GM18907 (cell line): ENCODE results near the gene TAPBPL.
A peak's percentile ranks its signal among the peaks of the same experiment; 100 is the strongest.

Source experiments
- ATAC-seq: cut with Tn5 transposase; IDR thresholded peaks from one replicate; pipeline ENCODE4 v1.9.1; 2021; ENCODE audit warnings: mild to moderate bottlenecking, moderate library complexity; ENCODE audit not compliant: unreplicated experiment

Gene TAPBPL

DNA sequence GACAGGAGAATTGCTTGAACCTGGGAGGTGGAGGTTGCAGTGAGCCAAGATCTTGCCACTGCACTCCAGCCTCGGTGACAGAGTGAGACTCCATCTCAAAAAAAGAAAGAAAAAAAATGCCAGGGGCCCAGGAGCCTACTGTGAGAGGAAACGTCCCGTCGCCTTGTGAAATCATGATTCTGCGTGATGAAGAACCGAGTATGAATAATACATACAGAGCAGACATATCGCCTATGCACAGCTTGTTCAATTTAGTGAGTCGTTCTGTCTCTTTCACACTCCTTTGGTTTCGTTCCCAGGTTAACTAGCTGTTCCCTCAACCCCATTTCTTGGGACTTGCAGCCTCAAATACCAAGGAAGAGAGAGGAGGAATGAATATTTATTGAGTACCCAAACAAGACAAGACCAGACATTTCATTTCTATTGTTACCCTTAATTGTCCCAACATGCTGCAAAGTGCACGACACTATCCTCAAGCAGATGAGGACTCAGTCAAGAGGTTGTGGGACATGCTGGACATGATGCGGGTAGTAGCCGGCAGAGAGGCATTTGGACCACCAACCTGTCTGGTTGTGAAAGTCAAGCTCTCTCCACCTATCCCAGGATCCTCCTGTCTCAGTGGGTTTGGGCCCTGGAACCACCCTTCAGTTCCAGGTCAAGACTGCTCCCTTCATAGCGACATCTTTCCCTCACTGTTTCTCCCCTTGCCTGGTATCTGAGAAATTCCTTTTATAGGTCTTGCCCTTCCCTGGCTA lies 15.7 kb upstream of the TAPBPL start:
- ATAC-seq, result no peak

DNA sequence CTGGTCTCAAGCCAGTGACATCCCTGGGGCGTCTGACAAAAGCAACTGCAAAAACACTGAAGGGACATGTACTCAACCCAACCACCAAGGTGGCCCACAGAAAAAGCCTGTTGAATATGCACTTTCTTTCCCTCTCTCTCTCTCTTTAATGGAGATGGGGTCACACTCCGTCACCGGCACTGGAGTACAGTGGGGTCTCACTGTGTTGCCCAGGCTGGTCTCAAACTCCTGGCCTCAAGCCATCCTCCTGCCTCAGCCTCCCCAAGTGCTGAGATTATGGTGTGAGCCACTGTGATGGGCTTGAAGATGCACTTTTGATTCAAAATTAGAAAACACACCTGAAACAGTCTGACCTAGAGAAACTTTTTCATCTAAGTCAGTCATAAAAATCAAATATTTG lies 14.3 kb upstream of the TAPBPL start:
- no peak for ATAC-seq

DNA sequence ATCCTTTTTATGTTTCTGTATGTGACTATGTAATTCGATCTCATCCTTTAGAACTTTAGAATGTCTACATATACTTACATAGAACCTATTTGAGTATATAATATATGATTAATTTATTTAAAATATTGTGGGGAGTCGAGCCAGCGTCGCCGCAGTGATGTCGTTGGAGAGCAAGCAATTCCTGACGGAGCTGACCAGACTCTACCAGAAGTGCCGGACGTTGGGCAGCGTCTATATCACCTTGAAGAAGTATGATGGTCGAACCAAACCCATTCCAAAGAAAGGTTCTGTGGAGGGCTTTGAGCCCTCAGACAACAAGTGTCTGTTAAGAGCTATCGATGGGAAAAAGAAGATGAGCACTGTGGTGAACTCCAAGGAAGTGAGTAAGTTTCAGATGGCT lies 13.5 kb upstream of the TAPBPL start:
- ATAC-seq, result no peak

DNA sequence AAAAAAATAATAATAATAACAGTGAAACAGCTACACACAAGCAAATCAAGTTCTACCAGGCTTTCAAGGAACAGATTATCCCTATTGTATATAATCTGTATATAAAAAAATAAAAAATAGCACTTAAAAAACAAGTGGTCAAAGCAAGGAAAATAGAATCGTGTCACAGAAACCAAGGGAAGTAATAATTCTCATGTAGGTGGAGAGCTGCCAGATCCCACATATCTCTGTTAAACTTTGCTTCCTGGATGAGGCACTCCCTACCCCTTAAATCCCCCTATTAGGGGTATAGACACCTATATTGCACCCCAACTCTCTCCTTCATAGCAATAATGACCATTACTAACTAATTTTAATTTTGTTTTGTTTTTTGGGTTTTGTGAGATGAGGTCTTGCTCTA lies 11.5 kb upstream of the TAPBPL start:
- no peak for ATAC-seq

DNA sequence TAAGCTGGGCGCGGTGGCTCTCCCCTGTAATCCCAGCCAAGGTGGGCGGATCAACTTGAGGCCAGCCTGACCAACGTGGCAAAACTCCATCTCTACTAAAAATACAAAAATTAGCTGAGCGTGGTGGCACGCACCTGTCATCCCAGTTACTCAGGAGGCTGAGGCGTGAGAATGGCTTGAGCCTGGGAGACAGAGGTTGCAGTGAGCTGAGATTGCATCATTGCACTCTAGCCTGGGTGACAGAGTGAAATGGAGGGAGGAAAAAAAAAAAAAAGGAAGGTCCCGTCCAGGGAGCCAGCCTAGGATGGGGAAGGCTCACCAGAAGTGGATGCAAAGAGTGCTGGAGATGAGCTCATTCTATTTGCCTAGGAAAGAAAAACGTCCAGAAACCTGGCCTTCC lies 9.0 kb upstream of the TAPBPL start:
- no peak for ATAC-seq

DNA sequence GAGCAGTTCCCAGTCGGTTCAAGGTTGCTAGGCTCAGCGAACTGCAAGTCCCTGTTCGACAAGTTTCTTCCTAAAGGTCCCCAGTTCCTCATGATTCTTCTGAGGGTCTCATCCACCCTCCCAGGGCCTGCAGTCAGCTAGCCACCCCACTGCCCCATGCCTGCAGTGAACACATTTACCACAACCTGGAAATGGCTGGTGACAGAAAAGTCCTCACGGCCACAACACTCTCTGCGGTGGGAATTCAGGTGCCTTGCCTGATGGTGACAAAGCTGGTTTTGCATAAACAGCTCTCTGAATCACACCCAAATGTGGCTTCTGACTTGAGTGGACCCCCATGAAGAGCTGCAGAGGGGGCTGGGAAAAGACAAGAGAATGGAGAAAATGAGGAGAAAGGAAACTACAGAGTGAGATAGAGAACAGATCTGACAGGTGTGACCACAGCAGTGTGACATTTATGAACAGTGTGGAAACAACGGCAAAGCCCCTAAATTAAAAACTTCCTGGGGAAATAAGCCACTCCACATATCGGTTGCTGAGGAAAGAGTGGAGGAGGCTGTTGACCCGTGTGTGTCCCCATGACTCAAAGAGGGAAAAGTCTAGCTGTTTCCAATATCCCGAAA lies 8.4 kb upstream of the TAPBPL start:
- ATAC-seq, result peak; percentile 32

DNA sequence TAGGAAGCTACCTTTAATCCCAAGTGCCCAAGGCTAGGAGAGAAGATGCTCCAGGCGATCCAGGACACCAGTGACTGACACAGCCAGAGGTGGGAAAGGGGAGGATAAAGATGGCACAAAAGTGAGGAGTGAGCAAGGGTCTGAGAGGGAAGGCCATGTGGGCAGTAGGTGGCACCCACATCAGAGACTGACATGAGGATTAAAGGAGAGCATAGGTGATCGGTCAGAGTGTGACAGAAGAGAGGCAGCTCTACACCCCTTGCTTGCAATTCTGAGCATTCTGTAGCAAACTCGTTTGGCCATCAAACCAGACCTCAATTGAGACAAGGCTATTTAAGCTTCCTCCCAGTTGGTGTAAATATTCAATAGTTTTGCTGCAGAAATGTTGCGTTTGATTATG lies 7.8 kb upstream of the TAPBPL start:
- ATAC-seq, result no peak

DNA sequence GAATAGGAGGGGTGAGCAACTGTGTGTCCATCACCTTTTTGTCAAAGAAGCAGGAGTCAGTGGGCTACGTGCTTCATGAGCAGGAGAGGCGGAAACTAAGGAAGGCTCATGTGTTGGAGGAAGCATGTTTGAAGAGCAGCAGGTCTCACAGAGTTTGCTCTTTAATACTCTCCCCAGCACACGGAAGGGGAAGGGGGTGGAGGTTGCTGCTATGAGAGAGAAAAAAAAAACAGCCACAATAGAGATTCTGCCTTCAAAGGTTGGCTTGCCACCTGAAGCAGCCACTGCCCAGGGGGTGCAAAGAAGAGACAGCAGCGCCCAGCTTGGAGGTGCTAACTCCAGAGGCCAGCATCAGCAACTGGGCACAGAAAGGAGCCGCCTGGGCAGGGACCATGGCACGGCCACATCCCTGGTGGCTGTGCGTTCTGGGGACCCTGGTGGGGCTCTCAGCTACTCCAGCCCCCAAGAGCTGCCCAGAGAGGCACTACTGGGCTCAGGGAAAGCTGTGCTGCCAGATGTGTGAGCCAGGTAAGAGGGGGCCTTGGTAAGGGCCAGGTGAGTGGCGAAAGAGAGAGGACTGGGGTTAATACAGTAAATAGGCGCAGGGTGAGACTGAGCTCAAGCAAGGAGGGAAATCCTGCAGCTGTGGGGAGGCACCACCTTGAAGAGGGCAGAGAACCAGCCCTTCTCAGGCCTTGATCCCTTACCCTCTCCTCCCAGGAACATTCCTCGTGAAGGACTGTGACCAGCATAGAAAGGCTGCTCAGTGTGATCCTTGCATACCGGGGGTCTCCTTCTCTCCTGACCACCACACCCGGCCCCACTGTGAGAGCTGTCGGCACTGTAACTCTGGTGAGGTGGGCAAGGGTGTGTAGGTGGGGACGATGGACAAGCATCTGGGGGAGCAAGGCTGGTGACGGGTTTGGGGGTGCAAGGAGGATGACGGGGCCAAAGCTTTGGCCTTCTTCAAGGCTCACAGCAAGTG lies 6.8 kb upstream of the TAPBPL start, which contains the start of gene CD27:
CD27 (plus strand) TSS at position 252 of the 985 bp plus-strand sequence; CDS start at position 393, 141 bp downstream.
- ATAC-seq, result no peak

DNA sequence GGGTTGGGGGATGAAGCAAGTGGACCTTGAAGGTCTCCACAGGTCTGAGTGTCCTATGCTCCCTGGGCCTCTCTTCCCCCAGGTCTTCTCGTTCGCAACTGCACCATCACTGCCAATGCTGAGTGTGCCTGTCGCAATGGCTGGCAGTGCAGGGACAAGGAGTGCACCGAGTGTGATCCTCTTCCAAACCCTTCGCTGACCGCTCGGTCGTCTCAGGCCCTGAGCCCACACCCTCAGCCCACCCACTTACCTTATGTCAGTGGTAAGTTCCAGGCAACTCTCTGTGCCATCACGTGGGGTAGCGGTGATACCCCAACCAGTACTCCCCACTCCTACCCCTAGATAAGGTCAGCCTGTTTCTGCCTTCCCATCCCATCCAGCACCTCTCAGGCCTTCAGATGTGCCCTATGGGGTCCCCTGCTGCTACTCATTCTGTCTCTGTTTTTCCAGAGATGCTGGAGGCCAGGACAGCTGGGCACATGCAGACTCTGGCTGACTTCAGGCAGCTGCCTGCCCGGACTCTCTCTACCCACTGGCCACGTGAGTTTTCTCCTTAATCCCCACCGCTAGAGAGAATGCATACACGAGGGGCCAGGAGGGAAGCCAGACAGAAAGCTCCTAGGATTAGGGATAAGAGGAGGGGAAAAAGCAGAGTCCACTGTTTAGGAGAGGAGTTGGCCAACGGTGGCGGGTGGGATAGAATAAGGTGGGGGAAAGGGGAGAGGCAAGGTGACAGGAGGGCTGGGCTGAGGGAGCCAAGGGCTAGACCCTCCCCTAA lies 1.6 kb upstream of the TAPBPL start:
- ATAC-seq, result no peak

DNA sequence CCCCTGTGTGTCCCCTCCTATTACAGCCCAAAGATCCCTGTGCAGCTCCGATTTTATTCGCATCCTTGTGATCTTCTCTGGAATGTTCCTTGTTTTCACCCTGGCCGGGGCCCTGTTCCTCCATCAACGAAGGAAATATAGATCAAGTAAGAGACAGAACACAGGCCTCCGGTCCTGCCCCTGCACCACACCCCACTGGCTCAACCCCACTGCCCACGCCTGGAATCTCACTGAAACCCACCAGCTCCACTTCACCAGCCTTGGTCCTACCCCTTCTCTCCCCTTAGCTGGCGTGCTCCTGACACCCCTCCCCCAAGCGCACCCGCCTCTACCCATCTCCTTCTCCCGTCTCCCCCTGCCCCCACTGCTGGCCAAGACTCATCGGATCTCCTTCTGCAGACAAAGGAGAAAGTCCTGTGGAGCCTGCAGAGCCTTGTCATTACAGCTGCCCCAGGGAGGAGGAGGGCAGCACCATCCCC lies 934 bp upstream of the TAPBPL start:
- no peak for ATAC-seq

DNA sequence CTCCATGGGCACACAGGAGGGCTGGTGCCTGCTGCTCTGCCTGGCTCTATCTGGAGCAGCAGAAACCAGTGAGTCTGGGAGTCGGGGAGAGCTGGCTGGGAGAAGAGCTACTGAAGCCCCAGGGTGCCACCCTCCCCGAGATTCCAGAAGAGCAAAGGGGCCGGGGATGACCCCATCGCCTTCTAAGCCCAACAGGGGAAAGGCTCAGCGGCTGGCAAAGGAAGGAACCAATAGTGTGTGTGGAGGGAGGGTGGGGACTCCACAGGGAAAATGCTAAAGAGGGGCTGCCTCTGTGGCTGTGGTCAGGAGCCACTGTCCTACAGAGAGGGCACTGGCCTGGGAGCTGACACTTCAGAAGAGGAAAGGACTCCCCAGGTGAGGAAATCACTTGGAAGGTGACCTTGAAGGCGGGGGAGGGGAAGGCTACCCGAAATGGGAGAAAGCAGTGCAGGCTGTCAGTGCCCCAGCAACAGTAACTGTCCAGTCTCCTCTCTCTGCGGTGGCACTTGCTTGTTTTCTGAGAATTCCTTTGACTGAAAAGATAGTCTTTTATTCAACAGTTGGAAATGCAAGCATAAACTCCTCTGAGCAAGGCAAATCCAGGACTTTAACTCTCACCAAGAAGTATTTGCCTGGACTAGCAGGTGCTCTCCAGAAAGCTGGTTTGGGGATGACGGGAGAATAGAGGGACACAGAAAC lies 552 bp downstream of the TAPBPL start:
- no peak for ATAC-seq

DNA sequence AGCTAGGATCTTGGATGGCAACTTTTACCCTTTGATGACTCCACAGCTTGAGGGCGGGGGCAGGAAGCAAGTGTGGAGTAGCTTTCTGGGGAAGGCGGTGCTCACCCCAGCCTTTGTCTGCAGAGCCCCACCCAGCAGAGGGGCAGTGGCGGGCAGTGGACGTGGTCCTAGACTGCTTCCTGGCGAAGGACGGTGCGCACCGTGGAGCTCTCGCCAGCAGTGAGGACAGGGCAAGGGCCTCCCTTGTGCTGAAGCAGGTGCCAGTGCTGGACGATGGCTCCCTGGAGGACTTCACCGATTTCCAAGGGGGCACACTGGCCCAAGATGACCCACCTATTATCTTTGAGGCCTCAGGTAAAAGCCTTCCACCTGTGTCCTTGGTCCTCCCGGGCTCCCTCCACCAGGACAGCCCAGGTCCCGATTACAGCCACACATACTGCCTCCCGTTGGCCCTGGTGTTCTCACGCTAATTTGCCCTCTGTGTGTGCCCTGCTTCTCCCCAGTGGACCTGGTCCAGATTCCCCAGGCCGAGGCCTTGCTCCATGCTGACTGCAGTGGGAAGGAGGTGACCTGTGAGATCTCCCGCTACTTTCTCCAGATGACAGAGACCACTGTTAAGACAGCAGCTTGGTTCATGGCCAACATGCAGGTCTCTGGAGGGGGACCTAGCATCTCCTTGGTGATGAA lies 1.2 kb downstream of the TAPBPL start:
- ATAC-seq, result no peak

DNA sequence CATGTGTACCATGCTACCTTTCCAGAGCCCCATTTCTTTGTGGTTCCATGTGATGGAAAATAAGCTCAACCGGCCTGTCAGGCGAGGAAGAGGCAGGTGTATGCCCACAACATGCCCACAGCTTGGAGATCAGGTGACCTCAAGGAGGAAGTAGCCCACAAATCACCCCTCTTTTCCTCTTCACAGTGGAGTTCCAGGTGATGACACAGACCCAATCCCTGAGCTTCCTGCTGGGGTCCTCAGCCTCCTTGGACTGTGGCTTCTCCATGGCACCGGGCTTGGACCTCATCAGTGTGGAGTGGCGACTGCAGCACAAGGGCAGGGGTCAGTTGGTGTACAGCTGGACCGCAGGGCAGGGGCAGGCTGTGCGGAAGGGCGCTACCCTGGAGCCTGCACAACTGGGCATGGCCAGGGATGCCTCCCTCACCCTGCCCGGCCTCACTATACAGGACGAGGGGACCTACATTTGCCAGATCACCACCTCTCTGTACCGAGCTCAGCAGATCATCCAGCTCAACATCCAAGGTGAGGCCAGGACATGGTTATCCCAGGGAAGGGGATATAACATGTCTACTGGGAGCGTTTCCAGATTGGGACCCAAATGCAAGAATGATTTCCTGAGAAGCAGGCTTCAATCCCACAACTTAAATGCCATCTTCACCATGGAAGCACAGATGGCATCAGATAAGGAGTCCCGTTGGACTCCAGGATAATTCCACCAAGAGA lies 5.5 kb downstream of the TAPBPL start:
- no peak for ATAC-seq

DNA sequence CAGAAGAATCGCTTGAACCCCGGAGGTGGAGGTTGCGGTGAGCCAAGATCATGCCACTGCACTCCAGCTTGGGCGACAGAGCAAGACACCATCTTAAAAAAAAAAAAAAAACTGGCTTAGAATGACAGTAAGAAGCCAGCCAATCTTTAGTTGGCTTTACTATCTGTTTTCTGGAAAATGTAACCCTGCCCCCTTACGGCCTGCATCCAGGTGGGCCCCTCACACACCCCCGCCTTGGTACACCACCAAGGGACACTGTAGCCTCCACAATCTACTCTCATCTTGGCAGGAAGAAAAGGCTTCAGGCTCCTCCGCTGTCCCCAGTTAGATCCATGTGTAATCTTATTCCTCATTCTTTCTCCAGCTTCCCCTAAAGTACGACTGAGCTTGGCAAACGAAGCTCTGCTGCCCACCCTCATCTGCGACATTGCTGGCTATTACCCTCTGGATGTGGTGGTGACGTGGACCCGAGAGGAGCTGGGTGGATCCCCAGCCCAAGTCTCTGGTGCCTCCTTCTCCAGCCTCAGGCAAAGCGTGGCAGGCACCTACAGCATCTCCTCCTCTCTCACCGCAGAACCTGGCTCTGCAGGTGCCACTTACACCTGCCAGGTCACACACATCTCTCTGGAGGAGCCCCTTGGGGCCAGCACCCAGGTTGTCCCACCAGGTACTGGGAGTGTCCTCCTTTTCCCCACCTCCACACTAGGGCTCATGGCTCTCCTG lies 6.6 kb downstream of the TAPBPL start:
- ATAC-seq, result no peak

DNA sequence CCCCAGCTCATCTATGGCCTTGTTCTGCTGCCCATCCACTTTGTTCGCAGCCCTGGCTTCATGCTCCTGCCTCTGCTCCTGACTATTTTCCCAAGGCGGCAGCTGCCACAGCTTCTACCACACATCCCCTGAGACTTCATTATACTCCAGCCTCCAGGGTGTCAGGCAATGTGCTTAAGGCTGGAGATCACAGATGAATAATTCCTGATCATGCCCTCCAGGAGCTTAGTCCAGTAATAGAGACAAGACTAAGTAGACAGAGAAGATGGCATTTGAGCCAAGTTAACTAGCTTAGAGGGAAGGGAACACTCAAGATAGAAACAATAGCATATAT lies 7.1 kb downstream of the TAPBPL start:
- no peak for ATAC-seq

DNA sequence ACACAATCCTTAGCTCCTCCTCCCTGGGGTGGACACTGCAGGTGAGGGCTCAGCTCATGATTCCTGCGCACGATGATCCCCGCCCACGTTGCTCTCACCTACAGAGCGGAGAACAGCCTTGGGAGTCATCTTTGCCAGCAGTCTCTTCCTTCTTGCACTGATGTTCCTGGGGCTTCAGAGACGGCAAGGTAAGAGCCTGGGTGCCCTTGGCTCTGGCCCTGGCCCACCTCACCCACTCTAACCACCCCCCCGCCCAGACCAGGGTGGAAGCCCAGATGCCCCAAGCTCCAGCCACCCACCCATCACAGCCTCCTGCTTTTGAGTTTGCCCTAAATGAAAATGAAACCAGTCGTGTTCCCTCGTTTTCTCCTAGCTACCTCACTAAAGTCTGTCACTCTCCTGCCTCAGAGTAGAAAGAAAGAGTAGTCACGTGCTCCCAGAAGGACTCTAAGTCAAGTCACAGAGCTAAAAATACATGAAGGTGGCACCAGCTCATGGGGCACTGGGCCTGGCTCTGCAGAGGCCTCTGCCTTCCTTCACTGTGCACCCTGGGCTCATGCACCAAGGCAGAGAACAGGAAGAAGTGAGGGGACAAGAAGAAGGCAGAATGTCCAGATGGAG lies 9.0 kb downstream of the TAPBPL start:
- ATAC-seq, result no peak

DNA sequence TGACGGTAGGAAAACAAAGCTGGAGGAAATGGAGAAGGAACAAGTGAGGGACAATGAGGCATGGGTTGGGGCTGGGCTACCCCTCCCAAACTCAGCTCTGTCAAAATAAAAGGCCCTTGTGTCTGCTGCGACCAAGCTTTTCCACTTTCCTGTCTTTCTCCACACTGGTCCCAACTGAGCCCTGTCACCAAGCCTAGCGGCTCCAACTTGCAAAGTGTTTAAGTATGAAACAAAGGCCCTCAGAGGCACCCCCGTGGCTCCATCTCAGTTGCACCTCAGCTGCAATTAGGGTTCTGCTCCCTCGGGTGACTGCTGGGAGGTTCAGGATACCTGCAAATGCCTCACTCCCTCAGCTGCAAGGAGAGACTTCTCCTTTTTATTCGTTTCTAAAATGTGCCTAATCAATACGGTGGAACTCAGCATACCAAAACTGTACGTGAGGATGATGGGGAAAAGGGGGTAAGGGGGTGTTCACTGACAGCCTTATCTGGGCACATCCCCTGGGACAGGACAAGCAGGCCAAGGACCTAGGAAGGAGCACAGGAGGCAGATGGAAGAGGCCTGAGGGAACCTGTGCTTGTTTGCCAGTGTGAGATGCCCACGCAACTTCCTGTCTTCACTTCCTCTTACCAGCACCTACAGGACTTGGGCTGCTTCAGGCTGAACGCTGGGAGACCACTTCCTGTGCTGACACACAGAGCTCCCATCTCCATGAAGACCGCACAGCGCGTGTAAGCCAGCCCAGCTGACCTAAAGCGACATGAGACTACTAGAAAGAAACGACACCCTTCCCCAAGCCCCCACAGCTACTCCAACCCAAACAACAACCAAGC lies 9.8 kb downstream of the TAPBPL start:
- ATAC-seq, result peak; percentile 63
